ENCODE results near the gene ZFP92. TPM values are rescaled to one million over a fixed set of nuclear protein-coding genes. Genes with fewer than 3 reads are reported as not detected.

Gene ZFP92
- total RNA-seq, 2 experiments from 2014 or later = 0.03 TPM; not detected in 1

DNA sequence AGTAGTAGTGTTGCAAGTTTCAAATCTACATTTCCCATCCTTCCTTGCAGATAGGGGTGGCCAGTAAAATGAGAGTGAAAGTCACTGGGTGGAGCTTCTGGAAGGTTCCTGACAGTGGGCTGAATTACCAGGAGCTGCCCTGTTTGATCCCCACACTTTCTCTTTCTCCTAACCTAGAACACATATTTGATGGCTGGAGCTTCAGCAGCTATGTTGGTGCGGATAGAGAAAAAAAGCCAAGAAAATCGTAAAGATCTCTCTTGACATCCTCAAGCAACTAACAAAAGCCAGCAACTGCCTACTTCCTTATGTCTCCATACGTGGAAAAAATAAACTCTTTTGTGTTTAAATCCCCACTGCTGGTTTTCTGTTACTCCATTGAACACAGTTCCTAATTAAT, 45.2 kb upstream of the ZFP92 start:
- POLR2A ChIA-PET = no interaction called here
- H3K4me2 ChIP-seq (ENCODE audit: low read length) = no peak overlapping the region
- H4K20me1 ChIP-seq (ENCODE audit: insufficient read depth, low read length) = no peaks in the 10 kb centered on the region
- BruUV-seq (replicated peaks) = no TSS peak
- no peak for DNase-seq (ENCODE audit: low spot score)
- H3K79me2 ChIP-seq (ENCODE audit: insufficient read depth, low read depth, low read length) = no peaks in the 10 kb centered on the region
- no peak overlapping the region for H3K4me3 ChIP-seq (ENCODE audit: low read depth, low read length, poor library complexity, severe bottlenecking)
- H3K36me3 ChIP-seq (ENCODE audit: insufficient read depth, low read length) = no peaks in the 10 kb centered on the region
- no peak overlapping the region for H2AFZ ChIP-seq (ENCODE audit: low read length)
- H3K9me3 ChIP-seq (ENCODE audit: low read length) = no peaks in the 10 kb centered on the region
- peaks cover 7% of the 10 kb centered on the region for H3K4me1 ChIP-seq (ENCODE audit: insufficient read depth, low read length, poor library complexity, severe bottlenecking)
- H3K9me2 ChIP-seq (ENCODE audit: insufficient read depth, low read length) = no peaks in the 10 kb centered on the region
- TF ChIP-seq, protein P1, sequence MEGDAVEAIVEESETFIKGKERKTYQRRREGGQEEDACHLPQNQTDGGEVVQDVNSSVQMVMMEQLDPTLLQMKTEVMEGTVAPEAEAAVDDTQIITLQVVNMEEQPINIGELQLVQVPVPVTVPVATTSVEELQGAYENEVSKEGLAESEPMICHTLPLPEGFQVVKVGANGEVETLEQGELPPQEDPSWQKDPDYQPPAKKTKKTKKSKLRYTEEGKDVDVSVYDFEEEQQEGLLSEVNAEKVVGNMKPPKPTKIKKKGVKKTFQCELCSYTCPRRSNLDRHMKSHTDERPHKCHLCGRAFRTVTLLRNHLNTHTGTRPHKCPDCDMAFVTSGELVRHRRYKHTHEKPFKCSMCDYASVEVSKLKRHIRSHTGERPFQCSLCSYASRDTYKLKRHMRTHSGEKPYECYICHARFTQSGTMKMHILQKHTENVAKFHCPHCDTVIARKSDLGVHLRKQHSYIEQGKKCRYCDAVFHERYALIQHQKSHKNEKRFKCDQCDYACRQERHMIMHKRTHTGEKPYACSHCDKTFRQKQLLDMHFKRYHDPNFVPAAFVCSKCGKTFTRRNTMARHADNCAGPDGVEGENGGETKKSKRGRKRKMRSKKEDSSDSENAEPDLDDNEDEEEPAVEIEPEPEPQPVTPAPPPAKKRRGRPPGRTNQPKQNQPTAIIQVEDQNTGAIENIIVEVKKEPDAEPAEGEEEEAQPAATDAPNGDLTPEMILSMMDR (conservative IDR thresholded peaks at IDR 0.05; ENCODE audit: low read length) = no peak
- TF ChIP-seq EZH2phosphoT487 (IDR thresholded peaks at IDR 0.05; ENCODE audit: borderline replicate concordance, low read depth, low read length) = no peak
- intact Hi-C loops (cut with micrococcal nuclease; ENCODE audit: unreplicated experiment) = no loop called here
- no peak overlapping the region for H3K27ac ChIP-seq (ENCODE audit: low read depth, low read length, poor library complexity, severe bottlenecking)
- CTCF ChIA-PET (ENCODE audit: unreplicated experiment) = no interaction called here

DNA sequence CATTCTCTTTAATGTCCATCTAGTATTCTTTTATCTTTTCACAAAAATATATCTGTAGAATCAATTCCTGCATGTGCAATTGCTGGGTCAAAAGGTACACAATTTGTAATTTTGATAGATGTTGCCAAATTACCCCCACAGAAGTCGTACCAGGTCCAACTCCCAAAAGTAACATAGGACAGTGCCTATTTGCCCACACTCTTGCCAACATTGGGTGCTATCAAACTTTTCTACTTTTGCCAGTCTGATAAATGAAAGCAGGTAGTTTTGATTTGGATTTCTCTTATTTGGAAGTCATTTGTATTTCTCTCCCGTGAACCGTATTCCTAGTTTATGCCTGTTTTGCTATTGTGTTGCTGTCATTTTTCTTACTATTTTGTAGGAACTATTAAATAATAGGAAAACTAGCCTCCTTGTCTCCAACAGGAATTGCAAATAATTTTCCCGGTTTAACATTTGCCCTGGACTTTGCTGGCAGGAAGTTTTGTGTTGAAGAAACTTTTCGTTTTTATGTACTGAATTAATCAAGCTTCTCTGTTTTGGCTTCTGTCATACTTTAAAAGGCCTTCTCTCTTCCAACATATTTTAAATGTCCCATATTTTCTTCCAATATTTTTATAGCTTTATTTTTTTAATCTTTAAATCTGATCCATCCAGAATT, 44.3 kb upstream of the ZFP92 start:
- no peak overlapping the region for H3K4me2 ChIP-seq (ENCODE audit: low read length)
- BruUV-seq (replicated peaks) = no TSS peak
- CTCF ChIA-PET (ENCODE audit: unreplicated experiment) = no interaction called here
- no peaks in the 10 kb centered on the region for H3K79me2 ChIP-seq (ENCODE audit: insufficient read depth, low read depth, low read length)
- H3K4me1 ChIP-seq (ENCODE audit: insufficient read depth, low read length, poor library complexity, severe bottlenecking) = peaks cover 7% of the 10 kb centered on the region
- POLR2A ChIA-PET = no interaction called here
- no peak overlapping the region for H3K4me3 ChIP-seq (ENCODE audit: low read depth, low read length, poor library complexity, severe bottlenecking)
- H3K9me2 ChIP-seq (ENCODE audit: insufficient read depth, low read length) = no peaks in the 10 kb centered on the region
- no peaks in the 10 kb centered on the region for H3K36me3 ChIP-seq (ENCODE audit: insufficient read depth, low read length)
- DNase-seq (ENCODE audit: low spot score) = no peak
- TF ChIP-seq, protein P1 (conservative IDR thresholded peaks at IDR 0.05; ENCODE audit: low read length) = no peak
- H2AFZ ChIP-seq (ENCODE audit: low read length) = no peak overlapping the region
- intact Hi-C loops (cut with micrococcal nuclease; ENCODE audit: unreplicated experiment) = no loop called here
- no peaks in the 10 kb centered on the region for H4K20me1 ChIP-seq (ENCODE audit: insufficient read depth, low read length)
- H3K27ac ChIP-seq (ENCODE audit: low read depth, low read length, poor library complexity, severe bottlenecking) = no peak overlapping the region
- no peaks in the 10 kb centered on the region for H3K9me3 ChIP-seq (ENCODE audit: low read length)

DNA sequence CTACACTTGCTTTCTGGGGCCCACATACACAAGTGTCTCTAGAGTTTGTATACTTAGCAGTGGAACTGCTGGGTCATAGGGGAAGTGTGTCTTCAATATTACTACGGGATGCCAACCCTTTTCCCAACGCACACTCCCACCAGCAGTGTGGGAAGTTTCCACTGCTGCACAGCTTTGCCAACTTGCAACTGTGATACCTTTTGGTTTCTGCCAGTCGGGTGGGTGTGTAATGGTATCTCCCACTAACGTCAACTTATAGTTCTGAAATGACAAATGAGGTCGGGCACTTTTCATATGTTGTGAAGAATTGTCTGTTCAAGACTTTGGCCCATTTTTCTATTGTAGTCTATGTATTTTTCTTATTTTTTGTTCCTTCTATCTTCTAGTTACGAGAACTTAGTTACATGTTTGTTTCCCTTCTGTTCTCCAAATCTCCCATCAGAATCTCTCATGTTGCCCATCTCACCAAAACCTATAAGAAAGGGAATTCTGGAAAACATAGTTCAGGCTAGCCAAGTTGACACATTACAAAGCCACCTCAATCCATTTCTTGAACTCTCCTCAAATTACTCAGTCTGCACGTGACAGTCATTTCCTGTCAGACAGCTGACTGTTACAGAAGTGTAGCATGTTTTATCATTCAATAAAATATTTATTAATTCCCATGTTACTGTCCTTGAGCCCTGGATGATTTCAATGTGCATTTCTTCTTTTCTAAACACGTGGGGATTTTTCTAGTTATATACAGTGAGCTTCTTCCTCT, 40.8 kb upstream of the ZFP92 start:
- Histone ChIP-seq H3K9me2 (ENCODE audit: insufficient read depth, low read length) (no peaks in the 10 kb centered on the region), H4K20me1 (ENCODE audit: insufficient read depth, low read length) (no peaks in the 10 kb centered on the region), H3K4me2 (ENCODE audit: low read length) (no peak overlapping the region), H3K36me3 (ENCODE audit: insufficient read depth, low read length) (no peaks in the 10 kb centered on the region), H3K79me2 (ENCODE audit: insufficient read depth, low read depth, low read length) (no peaks in the 10 kb centered on the region), H2AFZ (ENCODE audit: low read length) (no peak overlapping the region), H3K9me3 (ENCODE audit: low read length) (no peaks in the 10 kb centered on the region), H3K4me3 (ENCODE audit: low read depth, low read length, poor library complexity, severe bottlenecking) (no peak overlapping the region), H3K27ac (ENCODE audit: low read depth, low read length, poor library complexity, severe bottlenecking) (no peak overlapping the region), H3K4me1 (ENCODE audit: insufficient read depth, low read length, poor library complexity, severe bottlenecking) (peaks cover 14% of the 10 kb centered on the region)
- DNase-seq (ENCODE audit: low spot score) = no peak
- CTCF ChIA-PET (ENCODE audit: unreplicated experiment) = no interaction called here
- no peak for TF ChIP-seq EZH2phosphoT487 (IDR thresholded peaks at IDR 0.05; ENCODE audit: borderline replicate concordance, low read depth, low read length)
- TF ChIP-seq, protein P1 (conservative IDR thresholded peaks at IDR 0.05; ENCODE audit: low read length) = no peak
- no TSS peak for BruUV-seq (replicated peaks)
- intact Hi-C loops (cut with micrococcal nuclease; ENCODE audit: unreplicated experiment) = no loop called here
- POLR2A ChIA-PET = no interaction called here
